WTC11 (cell line): ENCODE measurements around the gene FMO5. TPM values are rescaled to one million over a fixed set of nuclear protein-coding genes. Genes with fewer than 3 reads are reported as not detected.

Source experiments
- ATAC-seq: fragments of 200-7000 bp; cut with Tn5 transposase; 2 replicates; pipeline ENCODE4 v1.10.0; 2021; ENCODE audit warnings: mild to moderate bottlenecking, moderate library complexity
- CTCF ChIA-PET: fragments of 300-600 bp; sonication (Branson Sonifier 250); formaldehyde crosslinking; loops from one replicate; lab custom pipeline; 2021; ENCODE audit warnings: antibody characterized with exemption; lab: Charles Lee
- POLR2A ChIA-PET: fragments of 350-600 bp; sonication (Branson Sonifier 250); formaldehyde crosslinking; loops from one replicate; lab custom pipeline; 2021; ENCODE audit warnings: antibody characterized with exemption; lab: Charles Lee
- DNase-seq: peaks from one replicate; pipeline ENCODE4 v3.0.0; 2021; ENCODE audit warnings: low spot score
- H3K27ac Mint-ChIP-seq: 2 replicates; pipeline ENCODE4 v1.8.0; 2021; ENCODE audit warnings: mixed read lengths
- H3K27me3 Mint-ChIP-seq: 2 replicates; pipeline ENCODE4 v1.8.0; 2021; ENCODE audit warnings: low read depth, mild to moderate bottlenecking, moderate library complexity, mixed read lengths
- H3K36me3 Mint-ChIP-seq: 2 replicates; pipeline ENCODE4 v1.8.0; 2021; ENCODE audit warnings: mixed read lengths
- H3K4me1 Mint-ChIP-seq: 2 replicates; pipeline ENCODE4 v1.8.0; 2022; ENCODE audit warnings: mixed read lengths
- H3K4me3 Mint-ChIP-seq: 2 replicates; pipeline ENCODE4 v1.8.0; 2021; ENCODE audit warnings: mild to moderate bottlenecking, moderate library complexity, mixed read lengths
- H3K9me3 Mint-ChIP-seq: 2 replicates; pipeline ENCODE4 v1.8.0; 2021; ENCODE audit warnings: mixed read lengths
- ARID4B ChIP-seq: sonication (generic); formaldehyde crosslinking; IDR thresholded peaks from 2 replicates; pipeline ENCODE4 v1.8.0; 2023; ENCODE audit warnings: missing genetic modification reagents, mild to moderate bottlenecking, borderline replicate concordance
- ATF1 ChIP-seq: sonication (generic); formaldehyde crosslinking; IDR thresholded peaks from 2 replicates; pipeline ENCODE4 v1.8.1; 2023; ENCODE audit warnings: mild to moderate bottlenecking, moderate library complexity, missing genetic modification reagents
- CREB1 ChIP-seq: sonication (generic); formaldehyde crosslinking; IDR thresholded peaks from 2 replicates; pipeline ENCODE4 v1.8.0; 2023; ENCODE audit warnings: mild to moderate bottlenecking, missing genetic modification reagents
- CREM ChIP-seq: sonication (generic); formaldehyde crosslinking; IDR thresholded peaks from 2 replicates; pipeline ENCODE4 v1.8.1; 2022; ENCODE audit warnings: mild to moderate bottlenecking, missing genetic modification reagents, moderate library complexity
- FOXK1 ChIP-seq: sonication (generic); formaldehyde crosslinking; IDR thresholded peaks from 2 replicates; pipeline ENCODE4 v1.8.0; 2022; ENCODE audit warnings: mild to moderate bottlenecking, moderate library complexity, missing genetic modification reagents
- FOXP1 ChIP-seq: sonication (generic); formaldehyde crosslinking; IDR thresholded peaks from 2 replicates; pipeline ENCODE4 v1.8.0; 2022; ENCODE audit warnings: missing genetic modification reagents, mild to moderate bottlenecking, moderate library complexity, borderline replicate concordance
- HMGA2 ChIP-seq: fragments of 250-450 bp; sonication (Bioruptor Pico); IDR thresholded peaks from 2 replicates; pipeline ENCODE4 v1.4.0; 2021; ENCODE audit warnings: mild to moderate bottlenecking, moderate library complexity
- IRF2 ChIP-seq: sonication (generic); formaldehyde crosslinking; IDR thresholded peaks from 2 replicates; pipeline ENCODE4 v1.8.0; 2022; ENCODE audit warnings: low read depth, missing genetic modification reagents, borderline replicate concordance
- JUN ChIP-seq: sonication (generic); formaldehyde crosslinking; IDR thresholded peaks from 2 replicates; pipeline ENCODE4 v1.8.0; 2023; ENCODE audit warnings: mild to moderate bottlenecking, missing genetic modification reagents
- MYBL2 ChIP-seq: sonication (generic); formaldehyde crosslinking; IDR thresholded peaks from 2 replicates; pipeline ENCODE4 v1.8.1; 2023; ENCODE audit warnings: mild to moderate bottlenecking, moderate library complexity, missing genetic modification reagents
- NR1H2 ChIP-seq: sonication (generic); formaldehyde crosslinking; IDR thresholded peaks from 2 replicates; pipeline ENCODE4 v1.9.0; 2021; ENCODE audit warnings: mild to moderate bottlenecking, moderate library complexity, missing genetic modification reagents
- OVOL2 ChIP-seq: fragments of 250-450 bp; sonication (Bioruptor Pico); IDR thresholded peaks from 2 replicates; pipeline ENCODE4 v1.9.0; 2021; ENCODE audit warnings: mild to moderate bottlenecking, borderline replicate concordance
- PREB ChIP-seq: sonication (generic); formaldehyde crosslinking; IDR thresholded peaks from 2 replicates; pipeline ENCODE4 v1.8.1; 2022; ENCODE audit warnings: mild to moderate bottlenecking, missing genetic modification reagents, moderate library complexity, borderline replicate concordance
- PRRX2 ChIP-seq: fragments of 250-450 bp; sonication (Bioruptor Pico); IDR thresholded peaks from 2 replicates; pipeline ENCODE4 v1.8.0; 2021; ENCODE audit warnings: mild to moderate bottlenecking
- ZNF121 ChIP-seq: sonication (generic); formaldehyde crosslinking; IDR thresholded peaks from 2 replicates; pipeline ENCODE4 v1.8.0; 2023; ENCODE audit warnings: missing genetic modification reagents
- ZNF232 ChIP-seq: sonication (generic); formaldehyde crosslinking; IDR thresholded peaks from 2 replicates; pipeline ENCODE4 v1.8.0; 2022; ENCODE audit warnings: mild to moderate bottlenecking, missing genetic modification reagents
- ZNF512 ChIP-seq: sonication (generic); formaldehyde crosslinking; IDR thresholded peaks from 2 replicates; pipeline ENCODE4 v1.8.1; 2022; ENCODE audit warnings: missing genetic modification reagents, borderline replicate concordance
- total RNA-seq: library from RNA; stranded (reverse); gene quantifications from 3 replicates; pipeline ENCODE4 v1.2.3, GENCODE V29; 2021
- TF ChIP-seq, protein P1 (sequence below): sonication (generic); formaldehyde crosslinking; IDR thresholded peaks from 2 replicates; pipeline ENCODE4 v1.8.1; 2023; ENCODE audit warnings: mild to moderate bottlenecking, missing genetic modification reagents, borderline replicate concordance
- TF ChIP-seq, protein P2 (sequence below): fragments of 250-450 bp; sonication (Bioruptor Pico); IDR thresholded peaks from 2 replicates; pipeline ENCODE4 v1.9.0; 2021; ENCODE audit warnings: moderate library complexity, mild to moderate bottlenecking, inconsistent platforms, borderline replicate concordance
- TF ChIP-seq, protein P3 (sequence below): fragments of 250-450 bp; sonication (Bioruptor Pico); conservative IDR thresholded peaks from 2 replicates; pipeline ENCODE4 v1.9.0; 2021; ENCODE audit warnings: mild to moderate bottlenecking
- TF ChIP-seq, protein P4 (sequence below): sonication (generic); formaldehyde crosslinking; IDR thresholded peaks from 2 replicates; pipeline ENCODE4 v1.8.1; 2023; ENCODE audit warnings: mild to moderate bottlenecking, missing genetic modification reagents
- TF ChIP-seq, protein P5 (sequence below): sonication (generic); formaldehyde crosslinking; IDR thresholded peaks from 2 replicates; pipeline ENCODE4 v1.8.0; 2022; ENCODE audit warnings: mild to moderate bottlenecking, missing genetic modification reagents

FMO5 gene
- total RNA-seq, 1 experiment from 2014 or later, result 3.3 TPM

- TF ChIP-seq, protein P1, sequence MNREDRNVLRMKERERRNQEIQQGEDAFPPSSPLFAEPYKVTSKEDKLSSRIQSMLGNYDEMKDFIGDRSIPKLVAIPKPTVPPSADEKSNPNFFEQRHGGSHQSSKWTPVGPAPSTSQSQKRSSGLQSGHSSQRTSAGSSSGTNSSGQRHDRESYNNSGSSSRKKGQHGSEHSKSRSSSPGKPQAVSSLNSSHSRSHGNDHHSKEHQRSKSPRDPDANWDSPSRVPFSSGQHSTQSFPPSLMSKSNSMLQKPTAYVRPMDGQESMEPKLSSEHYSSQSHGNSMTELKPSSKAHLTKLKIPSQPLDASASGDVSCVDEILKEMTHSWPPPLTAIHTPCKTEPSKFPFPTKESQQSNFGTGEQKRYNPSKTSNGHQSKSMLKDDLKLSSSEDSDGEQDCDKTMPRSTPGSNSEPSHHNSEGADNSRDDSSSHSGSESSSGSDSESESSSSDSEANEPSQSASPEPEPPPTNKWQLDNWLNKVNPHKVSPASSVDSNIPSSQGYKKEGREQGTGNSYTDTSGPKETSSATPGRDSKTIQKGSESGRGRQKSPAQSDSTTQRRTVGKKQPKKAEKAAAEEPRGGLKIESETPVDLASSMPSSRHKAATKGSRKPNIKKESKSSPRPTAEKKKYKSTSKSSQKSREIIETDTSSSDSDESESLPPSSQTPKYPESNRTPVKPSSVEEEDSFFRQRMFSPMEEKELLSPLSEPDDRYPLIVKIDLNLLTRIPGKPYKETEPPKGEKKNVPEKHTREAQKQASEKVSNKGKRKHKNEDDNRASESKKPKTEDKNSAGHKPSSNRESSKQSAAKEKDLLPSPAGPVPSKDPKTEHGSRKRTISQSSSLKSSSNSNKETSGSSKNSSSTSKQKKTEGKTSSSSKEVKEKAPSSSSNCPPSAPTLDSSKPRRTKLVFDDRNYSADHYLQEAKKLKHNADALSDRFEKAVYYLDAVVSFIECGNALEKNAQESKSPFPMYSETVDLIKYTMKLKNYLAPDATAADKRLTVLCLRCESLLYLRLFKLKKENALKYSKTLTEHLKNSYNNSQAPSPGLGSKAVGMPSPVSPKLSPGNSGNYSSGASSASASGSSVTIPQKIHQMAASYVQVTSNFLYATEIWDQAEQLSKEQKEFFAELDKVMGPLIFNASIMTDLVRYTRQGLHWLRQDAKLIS (CRISPR knock-in tag), result no peak
- TF ChIP-seq, protein P2, sequence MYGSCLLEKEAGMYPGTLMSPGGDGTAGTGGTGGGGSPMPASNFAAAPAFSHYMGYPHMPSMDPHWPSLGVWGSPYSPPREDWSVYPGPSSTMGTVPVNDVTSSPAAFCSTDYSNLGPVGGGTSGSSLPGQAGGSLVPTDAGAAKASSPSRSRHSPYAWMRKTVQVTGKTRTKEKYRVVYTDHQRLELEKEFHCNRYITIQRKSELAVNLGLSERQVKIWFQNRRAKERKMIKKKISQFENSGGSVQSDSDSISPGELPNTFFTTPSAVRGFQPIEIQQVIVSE (CRISPR knock-in tag), result no peak
- no peak for TF ChIP-seq HMGA2 (CRISPR knock-in tag)
- TF ChIP-seq ARID4B (CRISPR knock-in tag), result no peak
- no peak for TF ChIP-seq MYBL2
- no peak for TF ChIP-seq OVOL2 (CRISPR knock-in tag)
These were observed 21.1 kb downstream of the FMO5 start (continued) for GRCh38 chr1:147204080-147204479.

DNA sequence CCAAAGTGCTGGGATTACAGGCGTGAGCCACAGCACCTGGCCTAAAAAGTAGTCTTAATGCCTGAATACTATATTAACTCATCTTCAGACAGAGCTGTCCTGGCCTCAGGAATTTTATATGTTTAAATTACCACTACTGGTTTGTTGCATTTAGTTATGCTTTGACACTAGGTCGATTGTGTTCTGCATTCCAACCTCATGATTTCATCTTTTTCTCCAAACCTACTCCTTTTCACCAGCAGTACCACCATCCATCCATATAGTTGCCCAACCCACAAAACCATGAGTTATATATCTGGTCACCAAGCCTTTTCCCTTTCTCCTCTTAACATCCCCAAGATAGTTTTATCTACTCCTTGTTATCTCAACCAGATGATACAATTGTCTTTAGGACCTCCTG lies 22.6 kb downstream of the FMO5 start:
- POLR2A ChIA-PET, result interaction anchor here (0.7 kb wide), 2 partner anchors 40 to 78 kb away, joined by 3 to 5 read pairs; no protein-coding TSS in a partner anchor
- DNase-seq (no peak), ATAC-seq (no peak)
- no peaks in the 10 kb centered on the region for H3K9me3 Mint-ChIP-seq
- no peak overlapping the region for H3K27ac Mint-ChIP-seq
- no peaks in the 10 kb centered on the region for H3K4me1 Mint-ChIP-seq
- no peak overlapping the region for H3K4me3 Mint-ChIP-seq
- CTCF ChIA-PET, result no interaction called here
- H3K27me3 Mint-ChIP-seq, result no peaks in the 10 kb centered on the region; the same call in 1 of the 2 replicates
- no peaks in the 10 kb centered on the region for H3K36me3 Mint-ChIP-seq
- TF ChIP-seq JUN (no peak), FOXK1 (CRISPR knock-in tag) (no peak), PRRX2 (CRISPR knock-in tag) (no peak), ZNF121 (CRISPR knock-in tag) (no peak), ZNF232 (CRISPR knock-in tag) (no peak), FOXP1 (no peak), IRF2 (CRISPR knock-in tag) (no peak), ZNF512 (CRISPR knock-in tag) (no peak), CREB1 (CRISPR knock-in tag) (no peak), CREM (CRISPR knock-in tag) (no peak), NR1H2 (CRISPR knock-in tag) (no peak), ATF1 (CRISPR knock-in tag) (no peak), PREB (CRISPR knock-in tag) (no peak)
- TF ChIP-seq, protein P3, sequence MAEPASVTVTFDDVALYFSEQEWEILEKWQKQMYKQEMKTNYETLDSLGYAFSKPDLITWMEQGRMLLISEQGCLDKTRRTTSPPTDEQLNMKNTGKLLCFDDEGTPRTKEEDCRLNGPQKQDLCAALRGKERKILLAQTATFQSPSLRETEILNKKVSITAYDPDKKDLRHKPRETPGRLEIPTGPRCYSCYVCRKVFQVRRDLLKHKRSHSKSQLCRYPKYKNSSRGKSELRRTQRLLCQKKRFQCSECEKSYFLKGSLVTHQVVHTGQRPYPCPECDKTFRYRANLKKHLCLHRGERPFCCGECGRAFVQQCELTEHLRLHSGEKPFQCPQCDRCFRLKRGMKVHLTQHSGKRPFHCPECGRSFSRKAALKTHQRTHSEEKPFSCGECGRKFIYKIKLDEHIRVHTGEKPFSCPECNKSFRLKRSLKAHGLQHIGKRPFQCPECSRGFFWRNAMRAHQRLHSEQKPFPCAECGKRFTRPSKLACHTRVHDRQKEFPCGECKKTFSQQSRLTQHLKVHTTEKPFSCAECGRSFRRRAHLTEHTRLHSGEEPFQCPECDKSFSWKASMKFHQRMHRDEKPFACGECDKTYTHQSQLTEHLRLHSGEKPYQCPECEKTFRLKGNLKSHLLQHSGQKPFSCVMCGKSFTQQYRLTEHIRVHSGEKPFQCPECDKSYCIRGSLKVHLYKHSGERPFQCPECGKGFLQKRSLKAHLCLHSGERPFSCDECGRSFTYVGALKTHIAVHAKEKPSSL (CRISPR knock-in tag), result no peak
- TF ChIP-seq, protein P4, sequence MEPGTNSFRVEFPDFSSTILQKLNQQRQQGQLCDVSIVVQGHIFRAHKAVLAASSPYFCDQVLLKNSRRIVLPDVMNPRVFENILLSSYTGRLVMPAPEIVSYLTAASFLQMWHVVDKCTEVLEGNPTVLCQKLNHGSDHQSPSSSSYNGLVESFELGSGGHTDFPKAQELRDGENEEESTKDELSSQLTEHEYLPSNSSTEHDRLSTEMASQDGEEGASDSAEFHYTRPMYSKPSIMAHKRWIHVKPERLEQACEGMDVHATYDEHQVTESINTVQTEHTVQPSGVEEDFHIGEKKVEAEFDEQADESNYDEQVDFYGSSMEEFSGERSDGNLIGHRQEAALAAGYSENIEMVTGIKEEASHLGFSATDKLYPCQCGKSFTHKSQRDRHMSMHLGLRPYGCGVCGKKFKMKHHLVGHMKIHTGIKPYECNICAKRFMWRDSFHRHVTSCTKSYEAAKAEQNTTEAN, result no peak
- TF ChIP-seq, protein P5, sequence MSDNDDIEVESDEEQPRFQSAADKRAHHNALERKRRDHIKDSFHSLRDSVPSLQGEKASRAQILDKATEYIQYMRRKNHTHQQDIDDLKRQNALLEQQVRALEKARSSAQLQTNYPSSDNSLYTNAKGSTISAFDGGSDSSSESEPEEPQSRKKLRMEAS, result no peak
